ENCODE results near the gene MYLIP. TPM values are rescaled to one million over a fixed set of nuclear protein-coding genes. Genes with fewer than 3 reads are reported as not detected.

MYLIP gene
- total RNA-seq, 1 donor from 2014 or later = 95.5 TPM

GRCh38 chr6:16136621-16137450 is 8.0 kb downstream of the MYLIP start:
- H3K36me3 ChIP-seq (ENCODE audit: control insufficient read depth in 3 of 3, insufficient read depth in 3 of 3, low read length in 3 of 3) = peaks cover 5 to 13% (median 13%) of the 10 kb centered on the region in 3 donors
- peak overlapping the region; percentile 8 to 61 (median 39) for H3K4me3 ChIP-seq (ENCODE audit: low read length in 3 of 3)
- no peaks in the 10 kb centered on the region for H3K9me3 ChIP-seq (ENCODE audit: control insufficient read depth in 3 of 3, low read length in 3 of 3)
- H3K27ac ChIP-seq (ENCODE audit: low read depth, low read length) = peak overlapping the region; percentile 82
- no peaks in the 10 kb centered on the region for H3K27me3 ChIP-seq (ENCODE audit: control insufficient read depth in 3 of 3, insufficient read depth in 3 of 3, low read length in 3 of 3)
- H3K9ac ChIP-seq (ENCODE audit: low read depth in 1 of 3, low read length in 3 of 3) = peak overlapping the region; percentile 54 to 61 (median 57)
- H3K4me1 ChIP-seq (ENCODE audit: control insufficient read depth in 3 of 3, insufficient read depth in 3 of 3, low read length in 3 of 3) = peaks cover 68 to 83% (median 80%) of the 10 kb centered on the region in 3 donors

- H3K27ac ChIP-seq (ENCODE audit: low read depth, low read length) = peak overlapping the region; percentile 82
Observed at GRCh38 chr6:16137451-16137801, 8.5 kb downstream of the MYLIP start.

GRCh38 chr6:16139556-16139955 is 10.7 kb downstream of the MYLIP start:
- Histone ChIP-seq H3K9me3 (ENCODE audit: control insufficient read depth in 3 of 3, low read length in 3 of 3) (no peaks in the 10 kb centered on the region), H3K4me3 (ENCODE audit: low read length in 3 of 3) (no peak overlapping the region), H3K9ac (ENCODE audit: low read depth in 1 of 3, low read length in 3 of 3) (no peak overlapping the region), H3K4me1 (ENCODE audit: control insufficient read depth in 3 of 3, insufficient read depth in 3 of 3, low read length in 3 of 3) (peaks cover 62 to 65% (median 64%) of the 10 kb centered on the region in 3 donors), H3K36me3 (ENCODE audit: control insufficient read depth in 3 of 3, insufficient read depth in 3 of 3, low read length in 3 of 3) (peaks cover 32 to 40% (median 32%) of the 10 kb centered on the region in 3 donors), H3K27me3 (ENCODE audit: control insufficient read depth in 3 of 3, insufficient read depth in 3 of 3, low read length in 3 of 3) (no peaks in the 10 kb centered on the region), H3K27ac (ENCODE audit: low read depth, low read length) (no peak overlapping the region)

More at GRCh38 chr6:16137451-16137801, 8.5 kb downstream of the MYLIP start:
- peak overlapping the region in 2 of 3 donors; percentile 34 to 54 for H3K9ac ChIP-seq (ENCODE audit: low read depth in 1 of 3, low read length in 3 of 3)
- peaks cover 69 to 79% (median 78%) of the 10 kb centered on the region in 3 donors for H3K4me1 ChIP-seq (ENCODE audit: control insufficient read depth in 3 of 3, insufficient read depth in 3 of 3, low read length in 3 of 3)
- H3K27me3 ChIP-seq (ENCODE audit: control insufficient read depth in 3 of 3, insufficient read depth in 3 of 3, low read length in 3 of 3) = no peaks in the 10 kb centered on the region
- H3K36me3 ChIP-seq (ENCODE audit: control insufficient read depth in 3 of 3, insufficient read depth in 3 of 3, low read length in 3 of 3) = peaks cover 11 to 19% (median 18%) of the 10 kb centered on the region in 3 donors
- H3K9me3 ChIP-seq (ENCODE audit: control insufficient read depth in 3 of 3, low read length in 3 of 3) = no peaks in the 10 kb centered on the region
- peak overlapping the region in 2 of 3 donors; percentile 39 to 61 for H3K4me3 ChIP-seq (ENCODE audit: low read length in 3 of 3)

- no peak overlapping the region for H3K27ac ChIP-seq (ENCODE audit: low read depth, low read length)
- H3K36me3 ChIP-seq (ENCODE audit: control insufficient read depth in 3 of 3, insufficient read depth in 3 of 3, low read length in 3 of 3) = peaks cover 42 to 51% (median 42%) of the 10 kb centered on the region in 3 donors
- peak overlapping the region in 1 of 3 donors; percentile 19 for H3K4me3 ChIP-seq (ENCODE audit: low read length in 3 of 3)
- H3K9ac ChIP-seq (ENCODE audit: low read depth in 1 of 3, low read length in 3 of 3) = no peak overlapping the region
- H3K4me1 ChIP-seq (ENCODE audit: control insufficient read depth in 3 of 3, insufficient read depth in 3 of 3, low read length in 3 of 3) = peaks cover 65 to 68% (median 66%) of the 10 kb centered on the region in 3 donors
- no peaks in the 10 kb centered on the region for H3K9me3 ChIP-seq (ENCODE audit: control insufficient read depth in 3 of 3, low read length in 3 of 3)
- H3K27me3 ChIP-seq (ENCODE audit: control insufficient read depth in 3 of 3, insufficient read depth in 3 of 3, low read length in 3 of 3) = no peaks in the 10 kb centered on the region
Observed at GRCh38 chr6:16140607-16141006, 11.7 kb downstream of the MYLIP start.

DNA sequence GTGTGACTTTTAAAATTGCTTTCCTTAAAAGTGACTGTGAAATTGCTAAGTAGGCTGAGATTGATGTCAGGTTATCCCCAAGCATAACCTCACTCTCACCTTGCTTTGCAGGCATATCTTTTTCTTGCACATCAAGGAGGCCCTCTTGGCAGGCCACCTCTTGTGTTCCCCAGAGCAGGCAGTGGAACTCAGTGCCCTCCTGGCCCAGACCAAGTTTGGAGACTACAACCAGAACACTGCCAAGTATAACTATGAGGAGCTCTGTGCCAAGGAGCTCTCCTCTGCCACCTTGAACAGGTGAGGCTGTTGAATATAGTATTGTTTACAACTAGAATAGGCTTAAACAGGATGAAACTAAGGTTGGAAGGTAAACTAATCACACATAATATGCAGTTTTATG is 12.6 kb downstream of the MYLIP start:
- Histone ChIP-seq H3K4me1 (ENCODE audit: control insufficient read depth in 3 of 3, insufficient read depth in 3 of 3, low read length in 3 of 3) (peaks cover 66 to 76% (median 74%) of the 10 kb centered on the region in 3 donors), H3K36me3 (ENCODE audit: control insufficient read depth in 3 of 3, insufficient read depth in 3 of 3, low read length in 3 of 3) (peaks cover 49 to 59% (median 51%) of the 10 kb centered on the region in 3 donors)

GRCh38 chr6:16145038-16145437 is 16.2 kb downstream of the MYLIP start:
- peak overlapping the region in 1 of 3 donors; percentile 1 for H3K9ac ChIP-seq (ENCODE audit: low read depth in 1 of 3, low read length in 3 of 3)
- H3K36me3 ChIP-seq (ENCODE audit: control insufficient read depth in 3 of 3, insufficient read depth in 3 of 3, low read length in 3 of 3) = peaks cover 60 to 86% (median 75%) of the 10 kb centered on the region in 3 donors
- H3K27ac ChIP-seq (ENCODE audit: low read depth, low read length) = no peak overlapping the region

More for the DNA sequence above, 12.6 kb downstream of the MYLIP start:
- H3K4me3 ChIP-seq (ENCODE audit: low read length in 3 of 3) = no peak overlapping the region
- no peak overlapping the region for H3K27ac ChIP-seq (ENCODE audit: low read depth, low read length)
- no peaks in the 10 kb centered on the region for H3K27me3 ChIP-seq (ENCODE audit: control insufficient read depth in 3 of 3, insufficient read depth in 3 of 3, low read length in 3 of 3)
- no peak overlapping the region for H3K9ac ChIP-seq (ENCODE audit: low read depth in 1 of 3, low read length in 3 of 3)
- no peaks in the 10 kb centered on the region for H3K9me3 ChIP-seq (ENCODE audit: control insufficient read depth in 3 of 3, low read length in 3 of 3)

DNA sequence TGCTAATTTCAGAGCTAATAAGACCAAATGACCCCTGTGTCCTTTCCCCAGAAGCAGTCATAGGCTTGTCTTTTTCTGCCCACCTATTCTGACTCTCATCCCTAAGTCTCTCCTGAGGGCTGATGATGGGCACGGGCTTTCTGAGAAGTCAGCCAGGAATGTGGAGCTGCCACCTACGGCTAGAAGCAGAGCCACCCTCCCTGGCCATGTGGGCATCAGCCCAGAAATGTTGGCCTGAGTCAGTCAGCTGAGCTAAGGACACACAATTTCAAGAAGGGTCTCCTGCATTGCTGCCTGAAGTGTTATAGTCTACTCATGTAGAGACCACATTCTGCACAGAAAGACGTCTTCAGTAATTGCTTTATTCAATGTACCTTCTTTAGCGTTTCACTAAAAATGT is 17.1 kb downstream of the MYLIP start:
- peak overlapping the region; percentile 22 to 39 (median 31) for H3K4me3 ChIP-seq (ENCODE audit: low read length in 3 of 3)
- H3K9me3 ChIP-seq (ENCODE audit: control insufficient read depth in 3 of 3, low read length in 3 of 3) = no peaks in the 10 kb centered on the region
- no peak overlapping the region for H3K27ac ChIP-seq (ENCODE audit: low read depth, low read length)
- H3K4me1 ChIP-seq (ENCODE audit: control insufficient read depth in 3 of 3, insufficient read depth in 3 of 3, low read length in 3 of 3) = peaks cover 32 to 39% (median 38%) of the 10 kb centered on the region in 3 donors
- no peaks in the 10 kb centered on the region for H3K27me3 ChIP-seq (ENCODE audit: control insufficient read depth in 3 of 3, insufficient read depth in 3 of 3, low read length in 3 of 3)
- peak overlapping the region in 1 of 3 donors; percentile 35 for H3K9ac ChIP-seq (ENCODE audit: low read depth in 1 of 3, low read length in 3 of 3)
- H3K36me3 ChIP-seq (ENCODE audit: control insufficient read depth in 3 of 3, insufficient read depth in 3 of 3, low read length in 3 of 3) = peaks cover 58 to 88% (median 78%) of the 10 kb centered on the region in 3 donors

More at GRCh38 chr6:16145038-16145437, 16.2 kb downstream of the MYLIP start:
- Histone ChIP-seq H3K4me3 (ENCODE audit: low read length in 3 of 3) (no peak overlapping the region), H3K9me3 (ENCODE audit: control insufficient read depth in 3 of 3, low read length in 3 of 3) (no peaks in the 10 kb centered on the region), H3K27me3 (ENCODE audit: control insufficient read depth in 3 of 3, insufficient read depth in 3 of 3, low read length in 3 of 3) (no peaks in the 10 kb centered on the region), H3K4me1 (ENCODE audit: control insufficient read depth in 3 of 3, insufficient read depth in 3 of 3, low read length in 3 of 3) (peaks cover 40 to 49% (median 47%) of the 10 kb centered on the region in 3 donors)

DNA sequence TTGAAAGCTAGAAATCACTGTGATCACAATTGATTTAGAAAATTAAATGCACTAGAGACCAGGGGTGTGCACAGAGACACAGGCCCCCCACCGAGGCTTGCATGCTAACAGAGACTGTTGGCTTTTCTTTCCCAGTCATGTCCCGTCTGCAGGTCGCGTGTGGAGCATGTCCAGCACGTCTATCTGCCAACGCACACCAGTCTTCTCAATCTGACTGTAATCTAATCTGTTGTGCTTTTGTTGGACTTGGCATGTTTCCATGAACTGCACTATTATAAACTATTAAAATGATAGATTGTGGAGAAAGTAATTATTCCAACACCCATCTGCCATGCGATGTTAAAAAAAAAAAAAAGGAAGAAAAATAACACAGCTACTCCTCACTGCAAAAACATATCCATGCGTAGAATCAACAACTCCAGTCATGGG is 17.7 kb downstream of the MYLIP start:
- H3K27ac ChIP-seq (ENCODE audit: low read depth, low read length) = no peak overlapping the region
- peaks cover 29 to 37% (median 35%) of the 10 kb centered on the region in 3 donors for H3K4me1 ChIP-seq (ENCODE audit: control insufficient read depth in 3 of 3, insufficient read depth in 3 of 3, low read length in 3 of 3)
- H3K36me3 ChIP-seq (ENCODE audit: control insufficient read depth in 3 of 3, insufficient read depth in 3 of 3, low read length in 3 of 3) = peaks cover 59 to 89% (median 76%) of the 10 kb centered on the region in 3 donors

GRCh38 chr6:16148498-16148897 is 19.6 kb downstream of the MYLIP start:
- no peaks in the 10 kb centered on the region for H3K9me3 ChIP-seq (ENCODE audit: control insufficient read depth in 3 of 3, low read length in 3 of 3)
- no peak overlapping the region for H3K9ac ChIP-seq (ENCODE audit: low read depth in 1 of 3, low read length in 3 of 3)
- no peaks in the 10 kb centered on the region for H3K27me3 ChIP-seq (ENCODE audit: control insufficient read depth in 3 of 3, insufficient read depth in 3 of 3, low read length in 3 of 3)
- H3K27ac ChIP-seq (ENCODE audit: low read depth, low read length) = no peak overlapping the region
- H3K36me3 ChIP-seq (ENCODE audit: control insufficient read depth in 3 of 3, insufficient read depth in 3 of 3, low read length in 3 of 3) = peaks cover 41 to 76% (median 63%) of the 10 kb centered on the region in 3 donors
- no peak overlapping the region for H3K4me3 ChIP-seq (ENCODE audit: low read length in 3 of 3)
- H3K4me1 ChIP-seq (ENCODE audit: control insufficient read depth in 3 of 3, insufficient read depth in 3 of 3, low read length in 3 of 3) = peaks cover 26 to 31% (median 28%) of the 10 kb centered on the region in 3 donors

More for the DNA sequence above, 17.7 kb downstream of the MYLIP start:
- no peak overlapping the region for H3K4me3 ChIP-seq (ENCODE audit: low read length in 3 of 3)
- no peaks in the 10 kb centered on the region for H3K27me3 ChIP-seq (ENCODE audit: control insufficient read depth in 3 of 3, insufficient read depth in 3 of 3, low read length in 3 of 3)
- H3K9ac ChIP-seq (ENCODE audit: low read depth in 1 of 3, low read length in 3 of 3) = peak overlapping the region in 1 of 3 donors; percentile 35
- no peaks in the 10 kb centered on the region for H3K9me3 ChIP-seq (ENCODE audit: control insufficient read depth in 3 of 3, low read length in 3 of 3)

DNA sequence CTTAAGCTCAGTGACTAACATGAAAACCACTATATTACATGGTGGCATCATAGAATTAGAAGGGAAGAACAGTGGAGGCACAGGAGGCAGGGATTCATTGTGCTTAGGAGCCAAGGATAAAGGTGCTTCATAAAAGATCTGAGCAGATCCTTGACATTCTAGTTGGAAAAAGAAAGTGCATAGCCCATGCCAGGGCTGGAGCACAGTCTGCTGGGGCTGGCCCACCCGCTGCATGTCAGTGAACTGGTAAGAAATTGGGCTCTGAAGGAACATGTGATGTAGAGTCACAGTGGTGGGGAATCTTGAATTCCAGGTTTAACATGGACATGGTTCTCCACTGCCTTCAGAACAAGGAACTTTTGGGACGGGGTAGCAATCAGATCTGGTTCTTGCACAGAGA is 20.4 kb downstream of the MYLIP start:
- Histone ChIP-seq H3K9me3 (ENCODE audit: control insufficient read depth in 3 of 3, low read length in 3 of 3) (no peaks in the 10 kb centered on the region), H3K27me3 (ENCODE audit: control insufficient read depth in 3 of 3, insufficient read depth in 3 of 3, low read length in 3 of 3) (no peaks in the 10 kb centered on the region), H3K4me1 (ENCODE audit: control insufficient read depth in 3 of 3, insufficient read depth in 3 of 3, low read length in 3 of 3) (peaks cover 27 to 29% (median 28%) of the 10 kb centered on the region in 3 donors), H3K9ac (ENCODE audit: low read depth in 1 of 3, low read length in 3 of 3) (no peak overlapping the region), H3K27ac (ENCODE audit: low read depth, low read length) (no peak overlapping the region), H3K36me3 (ENCODE audit: control insufficient read depth in 3 of 3, insufficient read depth in 3 of 3, low read length in 3 of 3) (peaks cover 33 to 71% (median 55%) of the 10 kb centered on the region in 3 donors), H3K4me3 (ENCODE audit: low read length in 3 of 3) (no peak overlapping the region)
